Hepatocyte (in vitro differentiated cells): ENCODE results near the gene BMX.

Experiments
- CTCF ChIP-seq: fragments of 200-600 bp; sonication (generic); IDR thresholded peaks from 2 replicates; pipeline ENCODE4 v1.5.1; 2016; ENCODE audit warnings: antibody characterized with exemption, mild to moderate bottlenecking; ENCODE audit not compliant: poor library complexity
- EZH2 ChIP-seq: fragments of 200-600 bp; sonication (generic); IDR thresholded peaks from 2 replicates; pipeline ENCODE4 v1.6.1; 2016; ENCODE audit warnings: antibody characterized with exemption, mild to moderate bottlenecking, borderline replicate concordance

- TF ChIP-seq CTCF, result no peak
- TF ChIP-seq EZH2, result no peak
Observed at GRCh38 chrX:15498741-15499140, 1.9 kb upstream of the BMX start.
